HG02884 (cell line): ENCODE results near the gene UVRAG.

Experiments
- ATAC-seq: cut with Tn5 transposase; IDR thresholded peaks from one replicate; pipeline ENCODE4 v1.9.1; 2021; ENCODE audit warnings: mild to moderate bottlenecking, moderate library complexity; ENCODE audit not compliant: unreplicated experiment

Gene UVRAG

DNA sequence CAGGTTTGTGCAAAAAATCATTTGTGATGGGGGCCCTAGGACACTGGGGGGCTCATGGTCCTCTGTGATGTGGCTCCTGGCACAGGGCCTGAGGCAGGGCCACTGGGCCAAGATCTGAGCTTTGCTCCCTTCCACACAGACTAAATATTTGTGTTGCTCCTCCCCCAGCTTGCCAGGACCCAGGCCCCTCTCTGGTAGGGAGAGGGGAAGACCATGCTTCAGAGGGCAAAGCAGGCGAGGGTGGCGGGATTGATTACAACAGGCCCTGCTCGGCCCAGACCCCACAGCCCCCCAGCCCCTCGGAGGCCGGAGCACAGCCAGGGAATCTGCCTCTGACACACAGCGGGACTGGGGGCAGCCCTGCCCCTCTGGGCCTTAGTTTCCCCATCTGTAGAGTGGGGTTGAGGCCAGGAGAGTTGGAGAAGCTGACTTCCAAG, 362.3 kb downstream of the UVRAG start:
- ATAC-seq, result no peak

DNA sequence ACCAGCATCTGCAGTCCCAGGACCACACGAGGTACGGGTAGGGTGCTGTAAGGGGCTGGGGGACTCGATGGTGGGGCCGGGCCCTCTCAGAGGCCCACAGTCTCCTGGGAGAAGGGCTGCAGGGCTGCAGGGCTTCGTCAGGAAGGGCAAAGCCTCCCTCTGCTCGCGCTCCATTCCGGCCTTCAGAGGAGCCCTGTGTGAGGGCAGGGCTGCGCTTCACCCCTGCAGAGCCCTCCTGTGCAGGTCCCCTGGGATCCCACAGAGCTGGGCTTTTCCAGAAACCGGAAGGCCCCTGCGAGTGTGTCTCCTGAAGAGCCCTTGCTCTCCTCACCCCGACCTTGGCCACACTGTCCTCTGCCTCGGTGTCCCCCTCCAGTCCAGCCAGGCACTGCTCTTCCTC, 364.1 kb downstream of the UVRAG start:
- ATAC-seq, result no peak

DNA sequence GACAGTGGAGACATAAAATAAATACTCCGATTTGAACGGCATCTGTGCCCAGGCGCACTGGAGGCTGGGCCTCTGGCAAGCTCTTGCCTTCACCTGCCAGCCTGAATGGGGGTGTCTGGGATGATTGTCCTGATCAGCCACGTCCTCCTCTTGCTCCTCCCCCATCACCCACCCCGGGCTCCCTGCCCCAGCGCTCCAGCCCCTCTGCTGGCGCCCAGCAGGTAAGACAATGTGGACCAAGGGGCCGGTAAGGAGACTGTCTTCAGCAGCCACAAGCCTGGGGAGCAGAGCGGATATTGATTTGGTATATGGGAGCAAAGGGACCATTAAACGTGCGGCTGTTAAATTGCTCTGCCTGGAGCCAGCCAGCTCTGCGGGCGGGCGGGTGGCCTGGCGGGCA, 366.4 kb downstream of the UVRAG start:
- ATAC-seq, result no peak

DNA sequence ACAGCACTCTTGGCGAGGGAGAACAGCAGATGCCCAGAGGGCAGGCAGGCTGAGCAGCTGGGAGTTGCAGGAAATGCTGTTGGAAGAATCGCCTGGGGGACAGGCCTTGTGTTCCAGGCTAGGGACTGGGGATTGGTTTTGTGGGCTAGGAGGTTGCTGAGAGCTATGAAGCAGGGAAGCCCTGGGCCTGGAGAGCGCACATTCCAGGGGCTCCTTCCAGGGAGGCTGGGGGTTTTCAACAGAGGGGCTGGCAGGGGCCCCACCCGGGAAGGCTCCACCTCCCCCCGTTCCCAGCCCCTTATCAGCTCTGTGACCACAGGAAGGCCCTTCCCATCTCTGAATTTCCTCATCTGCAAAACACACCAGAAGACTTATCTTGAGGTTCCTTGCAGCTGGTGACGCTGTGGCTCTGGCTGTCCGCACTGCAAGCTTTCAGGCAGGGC, 369.6 kb downstream of the UVRAG start:
- no peak for ATAC-seq

DNA sequence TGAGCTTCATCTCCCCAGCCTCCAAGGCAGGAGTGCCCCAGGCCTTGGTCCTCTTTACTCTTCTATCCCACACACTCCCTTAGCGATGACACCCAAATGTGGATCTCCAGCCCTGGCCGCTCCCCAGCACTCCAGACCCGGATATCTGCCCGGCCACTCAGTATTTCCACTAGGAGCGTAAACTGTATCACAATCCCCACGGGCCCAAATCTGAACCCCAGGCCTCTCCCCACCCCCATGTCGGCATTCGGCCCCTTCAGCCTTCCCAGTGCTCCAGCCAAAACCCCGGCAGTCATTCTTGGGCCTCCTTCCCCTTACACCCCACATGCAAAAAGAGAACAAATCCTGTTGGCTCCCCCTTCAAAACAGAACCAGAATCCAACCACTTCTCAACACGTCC, 370.5 kb downstream of the UVRAG start:
- no peak for ATAC-seq

DNA sequence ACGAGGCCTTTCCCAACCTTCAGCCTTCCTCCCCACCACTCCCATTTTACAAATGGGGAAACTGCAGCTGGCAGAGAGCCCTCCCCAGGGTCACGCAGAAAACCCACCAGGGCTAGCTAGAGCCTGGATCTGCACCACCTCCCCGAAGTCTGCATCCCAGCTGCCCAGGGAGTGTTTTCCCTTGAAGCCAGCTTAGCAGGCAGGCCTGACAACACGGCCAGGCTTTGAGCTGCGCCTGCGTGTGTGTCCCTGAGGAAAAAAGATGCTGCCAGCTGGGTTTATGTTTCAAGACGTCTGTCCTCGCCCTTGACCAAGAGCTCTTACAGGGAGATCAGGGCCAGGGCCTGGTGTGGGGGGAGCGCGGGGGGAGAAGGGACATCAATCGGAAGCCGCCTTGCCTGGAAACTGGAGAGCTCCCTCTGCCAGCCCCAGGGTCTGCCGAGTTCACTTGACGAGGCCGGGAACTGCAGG, 371.0 kb downstream of the UVRAG start:
- ATAC-seq, result no peak

DNA sequence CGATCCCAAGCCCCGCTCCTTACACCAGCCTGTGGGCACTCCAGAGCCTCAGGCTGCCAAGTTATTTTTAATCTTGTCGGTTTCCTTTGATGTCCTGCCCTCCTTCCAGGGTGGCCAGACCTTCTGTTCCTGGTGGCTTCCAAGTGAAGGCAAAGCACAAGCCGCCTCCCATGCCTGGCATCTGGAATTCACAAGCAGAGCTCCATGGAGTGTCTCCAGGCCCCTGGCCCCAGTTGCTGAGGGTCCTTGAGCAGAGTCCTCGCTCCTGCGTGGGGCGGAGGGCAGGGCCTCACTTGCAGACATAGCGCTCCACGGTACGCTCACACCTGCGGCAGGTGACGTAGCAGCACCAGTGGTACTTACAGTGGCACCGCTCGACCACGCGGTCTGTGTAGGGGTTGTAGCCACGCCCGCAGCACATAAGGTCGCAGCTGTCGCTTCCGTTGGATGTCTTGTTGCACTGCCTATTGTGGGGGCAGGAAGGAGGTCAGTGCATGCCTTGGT, 371.8 kb downstream of the UVRAG start:
- ATAC-seq, result no peak

DNA sequence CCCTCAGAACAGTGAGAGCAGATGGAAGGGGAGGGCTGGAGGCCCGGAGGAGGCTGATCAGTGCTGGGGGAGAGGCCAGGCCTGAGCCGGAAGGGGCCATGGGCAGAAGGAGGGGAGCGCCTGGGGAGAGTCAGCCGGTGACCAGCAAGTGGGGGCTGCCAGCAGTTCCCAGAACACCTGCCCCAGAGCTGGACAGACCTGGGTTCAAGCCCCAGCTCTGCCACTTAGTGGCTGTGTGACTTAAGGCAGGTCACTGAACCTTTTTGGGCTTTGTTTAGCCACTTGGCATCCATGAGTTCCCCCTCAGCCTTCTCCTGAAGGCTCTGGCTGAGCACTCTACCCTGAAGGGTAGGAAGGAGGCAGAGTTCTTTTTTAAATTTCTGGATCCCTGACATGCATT, 373.9 kb downstream of the UVRAG start:
- ATAC-seq, result no peak

DNA sequence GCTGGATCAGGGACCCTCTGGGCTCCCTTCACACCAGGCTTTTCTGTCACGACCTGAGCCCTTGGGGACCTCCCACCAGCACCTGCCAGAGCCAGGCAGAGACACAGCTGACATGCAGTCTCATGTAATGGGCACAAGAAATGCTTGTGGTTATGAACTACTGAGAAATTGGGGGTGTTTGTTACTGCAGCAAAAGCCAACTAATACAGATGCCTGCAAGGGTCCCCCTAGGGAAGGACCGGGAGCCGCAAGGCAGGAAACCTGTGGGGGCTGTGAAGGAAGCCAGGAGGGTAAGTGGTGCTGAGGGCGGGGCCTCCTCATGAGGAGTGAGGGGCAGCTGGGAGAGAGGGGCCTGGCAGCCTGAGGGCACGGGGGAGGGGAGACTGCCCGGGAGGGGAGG, 374.7 kb downstream of the UVRAG start:
- no peak for ATAC-seq

DNA sequence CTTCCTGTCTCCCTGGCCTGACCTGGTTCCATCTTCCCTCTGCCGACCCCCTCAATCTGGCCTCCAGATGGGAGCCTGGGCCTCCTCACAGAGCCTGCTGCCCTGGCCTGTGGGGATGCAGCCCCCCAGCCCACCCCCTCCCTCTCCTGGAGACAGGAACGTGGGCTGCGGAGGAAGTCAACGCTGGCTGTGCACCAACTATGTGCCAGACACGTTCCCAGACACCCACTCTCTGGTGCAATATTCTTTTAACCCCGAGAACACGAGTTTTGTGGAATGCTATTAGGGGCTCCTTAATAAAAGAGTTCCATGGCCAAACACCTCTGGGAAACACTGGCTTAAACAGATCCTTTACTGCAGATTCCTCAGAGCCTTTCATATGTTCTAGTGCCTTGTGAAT, 375.4 kb downstream of the UVRAG start:
- no peak for ATAC-seq
